ENCODE results near the gene CCDC117.
"Not testable (repeated sequence)": the region's sequence is repeated elsewhere in the genome, so short reads cannot be mapped to it uniquely, and the experiment has no call there.

The CCDC117 gene

GRCh38 chr22:28772633-28773460 lies at the start of gene CCDC117:
TSS of gene CCDC117 (plus strand) at chr22:28772695. CDS start at chr22:28772850, 155 bp downstream.
- DNase-seq (ENCODE audit: low spot score): peak; percentile 96

DNA sequence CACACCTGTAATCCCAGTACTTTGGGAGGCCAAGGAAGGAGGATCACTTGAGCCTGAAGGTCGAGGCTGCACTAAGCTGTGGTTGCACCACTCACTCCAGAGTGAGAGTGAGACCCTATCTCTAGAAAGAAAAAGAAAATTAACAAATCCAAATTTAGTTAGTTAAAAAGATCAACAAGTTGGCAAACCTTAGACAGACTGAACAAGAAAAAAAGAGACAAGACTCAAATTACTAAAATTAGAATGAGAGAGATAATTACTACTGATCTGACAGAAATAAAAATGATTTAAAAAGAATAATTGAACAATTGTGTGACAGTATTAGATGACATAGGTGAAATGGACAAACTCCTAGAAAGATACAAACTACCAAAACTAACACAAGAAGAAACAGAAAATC lies 44.5 kb upstream of the CCDC117 start:
- DNase-seq (ENCODE audit: low spot score): no peak

- no peak for DNase-seq (ENCODE audit: low spot score)
Measured at GRCh38 chr22:28728621-28729313, 43.7 kb upstream of the CCDC117 start.

GRCh38 chr22:28730179-28730578 lies 42.3 kb upstream of the CCDC117 start:
- no peak for DNase-seq (ENCODE audit: low spot score)

DNA sequence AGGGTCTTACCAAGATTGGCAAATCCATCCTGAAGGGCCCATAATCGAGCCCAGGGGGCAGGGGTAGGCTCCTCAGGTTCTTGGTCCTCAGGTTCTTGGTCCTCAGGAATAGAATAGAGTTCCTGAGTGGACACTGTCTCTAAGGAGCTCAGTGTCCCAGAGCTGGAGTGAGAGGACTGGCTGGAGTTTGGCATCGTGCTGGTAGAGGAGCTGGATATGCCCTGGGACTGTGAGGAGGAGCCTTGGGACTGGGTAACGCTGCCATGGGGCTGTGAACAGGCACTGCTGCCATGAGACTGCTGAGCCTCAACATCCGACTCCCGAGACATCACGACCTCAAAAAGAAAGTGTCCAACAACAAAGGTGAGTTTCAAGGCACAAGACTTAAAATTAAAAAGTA lies 38.1 kb upstream of the CCDC117 start:
- DNase-seq (ENCODE audit: low spot score): no peak

- no peak for DNase-seq (ENCODE audit: low spot score)
Measured at GRCh38 chr22:28736301-28737155, 36.0 kb upstream of the CCDC117 start.

GRCh38 chr22:28737701-28738100 lies 34.8 kb upstream of the CCDC117 start:
- DNase-seq (ENCODE audit: low spot score): no peak

GRCh38 chr22:28738876-28739275 lies 33.6 kb upstream of the CCDC117 start:
- not testable (repeated sequence) for DNase-seq (ENCODE audit: low spot score)

GRCh38 chr22:28741200-28741784 lies 31.2 kb upstream of the CCDC117 start:
- no peak for DNase-seq (ENCODE audit: low spot score)

GRCh38 chr22:28741785-28742561 lies 30.5 kb upstream of the CCDC117 start, which contains the start of the genes CHEK2 and HSCB:
TSS of gene CHEK2 (minus strand) at chr22:28741820. CDS start at chr22:28734721, 7,099 bp downstream.
TSS of gene HSCB (plus strand) at chr22:28742039. CDS start at chr22:28742096, 57 bp downstream.
- DNase-seq (ENCODE audit: low spot score): peak; percentile 98

DNA sequence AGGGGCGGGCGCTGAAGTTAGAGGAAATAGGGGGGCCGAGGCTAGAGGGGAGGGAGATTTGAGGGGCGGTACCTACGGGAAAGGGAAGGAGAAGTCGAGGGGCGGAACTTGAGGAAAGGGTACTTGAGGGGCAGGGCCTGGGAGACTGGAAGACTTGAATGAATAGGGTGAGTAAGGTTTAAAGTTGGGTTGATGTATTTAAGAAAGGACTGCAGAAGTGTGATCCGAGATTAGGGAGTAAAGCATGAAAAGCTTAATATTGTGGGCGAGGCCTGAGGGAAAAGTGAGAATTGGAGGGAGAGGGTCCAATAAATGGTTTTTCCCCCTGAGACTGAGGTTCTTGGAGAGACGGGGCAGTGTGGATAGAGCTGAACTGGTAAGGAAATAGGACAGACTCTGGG lies 29.9 kb upstream of the CCDC117 start:
- peak; percentile 86 for DNase-seq (ENCODE audit: low spot score)

DNA sequence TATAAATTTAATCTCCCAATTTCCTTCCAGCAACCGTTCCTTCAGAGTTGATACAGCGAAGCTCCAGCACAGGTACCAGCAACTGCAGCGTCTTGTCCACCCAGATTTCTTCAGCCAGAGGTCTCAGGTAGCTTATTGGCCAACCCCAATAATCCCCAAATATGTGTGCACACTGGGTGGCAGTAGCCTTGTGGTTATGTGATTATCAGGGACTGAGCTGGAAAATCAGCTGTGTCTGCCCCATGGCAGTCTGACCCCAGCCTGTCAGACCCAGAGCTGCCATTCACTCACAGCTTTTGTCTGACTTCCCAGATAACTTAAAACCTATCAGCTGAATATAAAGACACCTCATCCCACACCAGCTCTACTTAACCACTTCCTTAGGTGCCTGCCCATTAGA lies 28.6 kb upstream of the CCDC117 start:
- no peak for DNase-seq (ENCODE audit: low spot score)

- DNase-seq (ENCODE audit: low spot score): peak; percentile 36
Measured at GRCh38 chr22:28750471-28750881, 22.0 kb upstream of the CCDC117 start.

DNA sequence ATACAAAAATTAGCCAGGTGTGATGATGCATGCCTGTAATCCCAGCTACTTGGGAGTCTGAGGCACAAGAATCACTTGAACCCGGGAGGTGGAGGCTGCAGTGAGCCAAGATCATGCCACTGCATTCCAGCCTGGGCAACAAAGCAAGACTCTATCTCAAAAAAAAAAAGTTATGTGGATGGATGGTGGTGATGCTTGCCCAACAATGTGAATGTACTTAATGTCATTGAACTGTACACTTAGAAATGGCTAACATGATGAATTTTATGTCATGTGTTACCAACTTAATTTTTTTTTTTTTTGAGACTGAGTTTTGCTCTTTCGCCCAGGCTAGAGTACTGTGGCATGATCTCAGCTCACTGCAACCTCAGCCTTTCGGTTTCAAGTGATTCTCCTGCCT lies 18.0 kb upstream of the CCDC117 start:
- not testable (repeated sequence) for DNase-seq (ENCODE audit: low spot score)

- DNase-seq (ENCODE audit: low spot score): no peak
Measured at GRCh38 chr22:28759861-28760560, 12.5 kb upstream of the CCDC117 start.

- no peak for DNase-seq (ENCODE audit: low spot score)
Measured at GRCh38 chr22:28761449-28761755, 11.1 kb upstream of the CCDC117 start.

DNA sequence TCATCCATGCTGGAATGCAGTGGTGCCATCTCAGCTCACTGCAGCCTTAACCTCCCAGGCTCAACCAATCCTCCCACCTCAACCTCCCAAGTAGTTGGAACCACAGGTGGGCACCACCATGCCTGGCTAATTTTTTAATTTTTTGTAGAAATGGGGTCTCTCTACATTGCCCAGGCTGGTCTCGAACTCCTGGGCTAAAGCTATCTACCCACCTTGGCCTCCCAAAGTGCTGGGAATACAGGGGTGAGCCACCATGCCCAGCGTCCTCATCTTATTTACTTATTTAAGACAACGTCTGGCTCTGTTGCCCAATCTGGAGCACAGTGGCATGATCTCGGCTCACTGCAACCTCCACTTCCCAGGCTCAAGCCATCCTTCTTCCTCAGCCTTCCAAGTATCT lies 10.5 kb upstream of the CCDC117 start:
- DNase-seq (ENCODE audit: low spot score): not testable (repeated sequence)

DNA sequence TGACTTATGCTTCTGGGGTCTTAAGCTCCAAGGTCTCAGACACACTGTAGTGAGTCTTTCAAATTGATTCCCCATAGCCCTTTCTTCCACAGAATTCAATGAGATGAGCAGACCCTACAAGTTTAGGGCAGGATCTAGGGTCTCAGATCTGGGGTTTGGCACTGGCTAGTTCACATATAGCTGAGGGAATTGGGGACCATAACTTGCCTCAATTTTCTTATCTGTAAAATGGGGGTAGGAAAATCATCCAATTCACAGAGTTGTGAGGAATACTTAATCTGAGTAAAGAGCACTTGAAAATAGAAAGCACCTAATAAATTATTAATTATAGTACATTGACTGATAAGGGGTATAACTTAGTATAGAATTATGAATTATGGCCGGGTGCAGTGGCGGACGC lies 5.9 kb upstream of the CCDC117 start:
- no peak for DNase-seq (ENCODE audit: low spot score)

GRCh38 chr22:28768701-28769393 lies 3.6 kb upstream of the CCDC117 start:
- DNase-seq (ENCODE audit: low spot score): no peak
